B cell (primary cell): ENCODE measurements around the gene ZP1. TPM values are rescaled to one million over a fixed set of nuclear protein-coding genes. Genes with fewer than 3 reads are reported as not detected.

Experiments used
- ATAC-seq: fragments of 200-7000 bp; cut with Tn5 transposase; one replicate; pipeline ENCODE4 v1.10.0; 2021; ENCODE audit warnings: low read depth, mild to moderate bottlenecking, moderate number of reproducible peaks, moderate library complexity
- CTCF ChIA-PET: fragments of 350-600 bp; sonication (Branson Sonifier 250); formaldehyde crosslinking; loops from one replicate; lab custom pipeline; 2021; ENCODE audit warnings: antibody characterized with exemption, inconsistent platforms; lab: Charles Lee
- POLR2A ChIA-PET: fragments of 350-600 bp; sonication (Branson Sonifier 250); formaldehyde crosslinking; loops from one replicate; lab custom pipeline; 2021; ENCODE audit warnings: antibody characterized with exemption; lab: Charles Lee
- DNase-seq: peaks from one replicate; pipeline ENCODE4 v3.0.0; 2013
- H2AFZ ChIP-seq: 2 replicates; pipeline ENCODE4 v1.6.1; 2012; ENCODE audit warnings: mild to moderate bottlenecking, low read depth, low read length; ENCODE audit not compliant: insufficient read depth, poor library complexity, severe bottlenecking
- H3K27ac ChIP-seq, 2 donors: 1 replicate in 1 of 2; 2 replicates in 1 of 2; pipeline ENCODE4 v1.5.1; 2012 to 2013; ENCODE audit warnings: low read length in 2 of 2, mild to moderate bottlenecking in 2 of 2, moderate library complexity in 1 of 2
- H3K27me3 ChIP-seq, 4 experiments: fragments of 200-600 bp in 1 of 4; sonication (generic) in 1 of 4; replicated peaks in 1 of 4; 1 replicate in 2 of 4; 2 replicates in 2 of 4; pipeline versions ENCODE4 v1.6.1 to v1.7.0; 2013 to 2016; ENCODE audit warnings: low read length in 3 of 4, mild to moderate bottlenecking in 2 of 4, mixed read lengths in 1 of 4, moderate library complexity in 1 of 4; ENCODE audit not compliant: insufficient read depth in 4 of 4, control insufficient read depth in 3 of 4; ENCODE audit errors: control extremely low read depth in 1 of 4
- H3K36me3 ChIP-seq, 2 experiments: replicated peaks in 1 of 2; 1 replicate in 1 of 2; 2 replicates in 1 of 2; pipeline versions ENCODE4 v1.6.1 to v1.7.1; 2013; ENCODE audit warnings: low read length in 1 of 2; ENCODE audit not compliant: insufficient read depth in 2 of 2, control insufficient read depth in 1 of 2; ENCODE audit errors: control extremely low read depth in 1 of 2, extremely low read depth in 1 of 2
- H3K4me1 ChIP-seq, 2 donors: fragments of 200-600 bp in 1 of 2; sonication (generic) in 1 of 2; 1 replicate in 1 of 2; 2 replicates in 1 of 2; pipeline versions ENCODE4 v1.5.1 to v1.6.1; 2013 to 2017; ENCODE audit warnings: low read length in 2 of 2; ENCODE audit not compliant: control insufficient read depth in 2 of 2, insufficient read depth in 2 of 2
- H3K4me2 ChIP-seq: replicated peaks from 2 replicates; pipeline ENCODE3; 2012; ENCODE audit warnings: mild to moderate bottlenecking, low read depth, low read length; ENCODE audit not compliant: poor library complexity, severe bottlenecking
- H3K4me3 ChIP-seq, 5 experiments: fragments of 200-600 bp in 1 of 5; sonication (generic) in 1 of 5; 1 replicate in 3 of 5; 2 replicates in 2 of 5; pipeline versions ENCODE4 v1.5.1 to v1.7.0; 2011 to 2016; ENCODE audit warnings: low read length in 4 of 5, mild to moderate bottlenecking in 4 of 5, low read depth in 2 of 5, control low read depth in 1 of 5, moderate library complexity in 1 of 5; ENCODE audit not compliant: insufficient read depth in 1 of 5; ENCODE audit errors: control extremely low read depth in 1 of 5, extremely low read depth in 1 of 5
- H3K79me2 ChIP-seq: fragments of 200-600 bp; sonication (generic); one replicate; pipeline ENCODE4 v1.6.0; 2016; ENCODE audit warnings: low read length; ENCODE audit not compliant: control insufficient read depth, insufficient read depth
- H3K9ac ChIP-seq: fragments of 200-600 bp; sonication (generic); 2 replicates; pipeline ENCODE4 v1.6.1; 2017; ENCODE audit warnings: mild to moderate bottlenecking, low read length, moderate library complexity
- H3K9me3 ChIP-seq, 3 donors: one replicate each; pipeline versions ENCODE4 v1.6.1 to v1.7.1; 2013; ENCODE audit warnings: low read length in 2 of 3; ENCODE audit not compliant: control insufficient read depth in 2 of 3, insufficient read depth in 1 of 3; ENCODE audit errors: control extremely low read depth in 1 of 3
- H4K20me1 ChIP-seq: 2 replicates; pipeline ENCODE4 v1.6.0; 2012; ENCODE audit warnings: mild to moderate bottlenecking, low read length; ENCODE audit not compliant: insufficient read depth, control insufficient read depth, poor library complexity, severe bottlenecking
- H3K27ac Mint-ChIP-seq: one replicate; pipeline ENCODE4 v1.8.0; 2021; ENCODE audit warnings: mixed read lengths
- H3K27me3 Mint-ChIP-seq: one replicate; pipeline ENCODE4 v1.8.0; 2021; ENCODE audit warnings: mixed read lengths
- H3K4me1 Mint-ChIP-seq: one replicate; pipeline ENCODE4 v1.8.0; 2021; ENCODE audit warnings: mixed read lengths
- H3K4me3 Mint-ChIP-seq: one replicate; pipeline ENCODE4 v1.8.0; 2021; ENCODE audit warnings: mixed read lengths
- H3K9me3 Mint-ChIP-seq: one replicate; pipeline ENCODE4 v1.8.0; 2022; ENCODE audit warnings: mixed read lengths; ENCODE audit not compliant: insufficient read depth
- EZH2 ChIP-seq: IDR thresholded peaks from 2 replicates; pipeline ENCODE4 v1.6.1; 2012; ENCODE audit warnings: borderline replicate concordance, low read depth, mild to moderate bottlenecking, moderate library complexity, low read length; ENCODE audit not compliant: insufficient read depth, poor library complexity, severe bottlenecking
- WGBS: methylation state at CpG from one replicate; pipeline ENCODE4 v1.1.5; 2013; ENCODE audit warnings: missing lambda C conversion rate; ENCODE audit not compliant: insufficient coverage; 5-methylcytosine and 5-hydroxymethylcytosine counted together
- intact Hi-C: fragments of 100-400 bp; cut with micrococcal nuclease; formaldehyde crosslinking; loops from one replicate; pipeline ENCODE4 v1.10.0; 2022
- polyA plus RNA-seq: library from polyadenylated mRNA; depleted of rRNA; stranded (reverse); fragments of >200 nt; gene quantifications from 2 replicates; pipeline ENCODE4 v1.2.3, GENCODE V29; 2012
- total RNA-seq, 2 donors: library from RNA; stranded (reverse); fragments of 120-200 nt in 1 of 2; gene quantifications; 1 replicate in 1 of 2; 2 replicates in 1 of 2; pipeline versions ENCODE4 v1.2.3 to v1.2.4, GENCODE V29; 2013 to 2022
- TF ChIP-seq, protein P1 (sequence below): fragments of 200-600 bp; IDR thresholded peaks from one replicate; pipeline ENCODE4 v1.8.0; 2022; ENCODE audit warnings: antibody characterized with exemption, mild to moderate bottlenecking

Gene ZP1
- total and polyA plus RNA-seq, 2 donors (not counting 1 experiment from before 2014, with no cell fraction given) = 0.06 TPM; not detected in 1

DNA sequence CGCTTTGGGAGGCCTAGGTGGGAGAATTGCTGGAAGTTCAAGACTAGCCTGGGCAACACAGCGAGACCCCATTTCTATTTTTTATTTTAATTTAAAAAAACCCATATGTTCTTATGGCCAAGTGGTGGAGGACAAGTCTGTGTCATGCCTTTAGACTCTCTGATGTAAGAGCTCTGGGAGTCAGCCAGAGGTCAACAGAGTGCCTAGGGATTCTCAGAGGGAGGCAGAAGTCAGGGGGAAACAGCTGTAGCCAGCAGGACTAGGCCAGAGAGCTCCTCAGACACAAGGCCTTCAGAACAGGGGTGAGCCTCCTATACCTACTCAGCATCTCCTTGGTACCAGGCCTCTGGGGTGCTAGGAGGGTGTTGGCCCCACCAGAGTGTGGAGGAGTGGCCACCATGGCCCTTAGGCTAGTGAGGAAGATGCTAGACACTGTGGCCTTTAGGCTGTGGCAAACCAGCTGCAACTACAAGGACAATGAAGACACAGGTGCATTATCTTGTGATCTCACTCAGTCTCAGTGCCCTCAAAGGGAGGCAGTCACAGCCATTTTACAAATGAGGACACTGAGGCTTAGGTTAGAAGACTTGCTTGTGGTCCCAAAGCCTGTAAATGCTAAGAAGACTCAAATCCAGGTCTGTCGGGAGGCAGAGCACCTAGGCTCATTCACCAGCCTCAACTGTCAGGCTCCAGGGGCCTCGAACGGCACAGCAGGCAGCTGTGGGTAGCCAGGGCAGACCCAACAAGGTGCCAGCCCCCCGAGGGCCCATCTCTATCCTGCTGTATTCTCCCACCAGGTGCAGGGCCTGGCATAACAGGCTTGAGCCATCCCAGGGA lies 5.0 kb downstream of the ZP1 start:
- H3K27me3 ChIP-seq = no peaks in the 10 kb centered on the region

More for the DNA sequence above, 5.0 kb downstream of the ZP1 start:
- Histone ChIP-seq H3K36me3 (no peaks in the 10 kb centered on the region), H3K4me2 (no peak overlapping the region), H4K20me1 (no peaks in the 10 kb centered on the region), H3K27ac (no peak overlapping the region), H3K79me2 (no peaks in the 10 kb centered on the region), H3K4me3 (no peak overlapping the region), H3K9ac (no peak overlapping the region), H2AFZ (no peak overlapping the region), H3K4me1 (no peaks in the 10 kb centered on the region), H3K9me3 (no peaks in the 10 kb centered on the region)
- WGBS = 93% methylated on average over 2 of the region's 6 CpGs
- intact Hi-C loops = no loop called here
- DNase-seq (no peak), ATAC-seq (no peak)
- CTCF ChIA-PET = interaction anchor here (1.0 to 1.3 kb wide), 3 partner anchors 15 to 41 kb away, joined by 3 to 4 read pairs (median 3); no protein-coding TSS in a partner anchor
- H3K4me3 Mint-ChIP-seq = no peak overlapping the region
- POLR2A ChIA-PET = no interaction called here
- H3K9me3 Mint-ChIP-seq = no peaks in the 10 kb centered on the region
- no peak overlapping the region for H3K27ac Mint-ChIP-seq
- TF ChIP-seq, protein P1, sequence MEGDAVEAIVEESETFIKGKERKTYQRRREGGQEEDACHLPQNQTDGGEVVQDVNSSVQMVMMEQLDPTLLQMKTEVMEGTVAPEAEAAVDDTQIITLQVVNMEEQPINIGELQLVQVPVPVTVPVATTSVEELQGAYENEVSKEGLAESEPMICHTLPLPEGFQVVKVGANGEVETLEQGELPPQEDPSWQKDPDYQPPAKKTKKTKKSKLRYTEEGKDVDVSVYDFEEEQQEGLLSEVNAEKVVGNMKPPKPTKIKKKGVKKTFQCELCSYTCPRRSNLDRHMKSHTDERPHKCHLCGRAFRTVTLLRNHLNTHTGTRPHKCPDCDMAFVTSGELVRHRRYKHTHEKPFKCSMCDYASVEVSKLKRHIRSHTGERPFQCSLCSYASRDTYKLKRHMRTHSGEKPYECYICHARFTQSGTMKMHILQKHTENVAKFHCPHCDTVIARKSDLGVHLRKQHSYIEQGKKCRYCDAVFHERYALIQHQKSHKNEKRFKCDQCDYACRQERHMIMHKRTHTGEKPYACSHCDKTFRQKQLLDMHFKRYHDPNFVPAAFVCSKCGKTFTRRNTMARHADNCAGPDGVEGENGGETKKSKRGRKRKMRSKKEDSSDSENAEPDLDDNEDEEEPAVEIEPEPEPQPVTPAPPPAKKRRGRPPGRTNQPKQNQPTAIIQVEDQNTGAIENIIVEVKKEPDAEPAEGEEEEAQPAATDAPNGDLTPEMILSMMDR = no peak
- TF ChIP-seq EZH2 = no peak
- H3K27me3 Mint-ChIP-seq = no peaks in the 10 kb centered on the region
- H3K4me1 Mint-ChIP-seq = no peaks in the 10 kb centered on the region
